GM21423 (cell line): Measurements from ENCODE around the gene SH3BP2.

Experiments used
- ATAC-seq: cut with Tn5 transposase; IDR thresholded peaks from one replicate; pipeline ENCODE4 v1.9.1; 2021; ENCODE audit warnings: mild to moderate bottlenecking, moderate library complexity; ENCODE audit not compliant: unreplicated experiment

SH3BP2 gene

DNA sequence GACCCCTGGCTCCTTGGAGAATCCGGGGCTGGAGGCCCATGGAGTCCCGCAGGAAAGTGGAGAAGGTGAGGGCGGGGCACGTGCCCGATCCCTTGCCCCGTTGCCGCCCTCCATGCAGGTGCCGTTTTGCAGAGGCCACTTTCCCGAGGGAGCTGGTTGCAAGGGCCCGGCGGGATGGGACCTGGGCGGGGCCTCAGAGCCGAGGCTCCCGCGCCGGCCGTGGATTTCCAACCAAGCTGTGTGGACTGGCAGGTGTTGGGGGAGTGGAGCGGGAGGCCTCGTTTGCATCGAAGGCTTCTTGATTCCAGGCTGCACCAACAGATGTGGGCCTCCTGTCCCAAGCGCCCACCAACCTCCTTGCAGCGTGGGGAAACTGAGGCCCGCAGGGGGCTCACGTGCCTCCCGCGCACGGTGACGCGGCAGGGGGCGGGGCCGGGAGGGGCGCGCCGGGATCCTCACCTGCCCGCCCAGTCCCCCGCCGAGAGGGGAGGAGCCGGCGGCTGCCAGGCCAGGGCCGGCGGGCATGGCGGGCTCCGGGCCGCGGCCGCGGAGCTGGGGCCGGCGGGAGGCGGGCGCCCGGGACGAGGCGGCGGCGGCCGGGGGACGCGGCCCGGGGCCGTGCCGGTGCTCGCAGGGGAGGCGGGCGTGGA is 24.9 kb downstream of the SH3BP2 start:
- no peak for ATAC-seq

DNA sequence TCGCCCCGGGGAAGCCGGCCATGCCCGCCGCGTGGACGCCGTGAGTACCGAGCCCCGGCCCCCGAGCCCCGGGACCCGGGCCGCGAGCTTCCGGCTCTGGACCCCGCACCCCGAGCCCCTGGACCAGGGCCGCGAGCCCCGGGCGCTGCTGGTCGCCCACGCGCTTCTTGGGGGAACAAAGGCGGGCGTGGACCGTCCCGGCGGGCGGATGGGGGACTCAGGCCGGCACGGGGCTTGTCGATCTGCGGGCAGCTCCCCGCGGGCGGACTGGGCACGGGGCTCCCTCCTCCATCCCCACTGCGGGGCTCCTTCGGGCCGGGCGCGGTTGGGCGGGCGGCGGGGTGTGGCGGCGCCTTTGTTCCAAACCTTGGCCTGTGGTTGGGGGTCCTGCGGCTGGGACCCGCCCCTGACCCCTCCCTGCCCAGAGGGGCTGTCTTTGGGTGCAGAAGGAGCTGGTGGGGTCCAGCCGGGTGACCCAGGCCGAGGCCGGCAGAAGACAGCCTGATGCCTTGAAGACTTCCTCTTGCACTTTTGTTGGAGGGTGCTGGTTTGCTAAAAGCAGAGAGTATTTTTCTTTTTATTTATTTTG is 25.6 kb downstream of the SH3BP2 start:
- no peak for ATAC-seq

DNA sequence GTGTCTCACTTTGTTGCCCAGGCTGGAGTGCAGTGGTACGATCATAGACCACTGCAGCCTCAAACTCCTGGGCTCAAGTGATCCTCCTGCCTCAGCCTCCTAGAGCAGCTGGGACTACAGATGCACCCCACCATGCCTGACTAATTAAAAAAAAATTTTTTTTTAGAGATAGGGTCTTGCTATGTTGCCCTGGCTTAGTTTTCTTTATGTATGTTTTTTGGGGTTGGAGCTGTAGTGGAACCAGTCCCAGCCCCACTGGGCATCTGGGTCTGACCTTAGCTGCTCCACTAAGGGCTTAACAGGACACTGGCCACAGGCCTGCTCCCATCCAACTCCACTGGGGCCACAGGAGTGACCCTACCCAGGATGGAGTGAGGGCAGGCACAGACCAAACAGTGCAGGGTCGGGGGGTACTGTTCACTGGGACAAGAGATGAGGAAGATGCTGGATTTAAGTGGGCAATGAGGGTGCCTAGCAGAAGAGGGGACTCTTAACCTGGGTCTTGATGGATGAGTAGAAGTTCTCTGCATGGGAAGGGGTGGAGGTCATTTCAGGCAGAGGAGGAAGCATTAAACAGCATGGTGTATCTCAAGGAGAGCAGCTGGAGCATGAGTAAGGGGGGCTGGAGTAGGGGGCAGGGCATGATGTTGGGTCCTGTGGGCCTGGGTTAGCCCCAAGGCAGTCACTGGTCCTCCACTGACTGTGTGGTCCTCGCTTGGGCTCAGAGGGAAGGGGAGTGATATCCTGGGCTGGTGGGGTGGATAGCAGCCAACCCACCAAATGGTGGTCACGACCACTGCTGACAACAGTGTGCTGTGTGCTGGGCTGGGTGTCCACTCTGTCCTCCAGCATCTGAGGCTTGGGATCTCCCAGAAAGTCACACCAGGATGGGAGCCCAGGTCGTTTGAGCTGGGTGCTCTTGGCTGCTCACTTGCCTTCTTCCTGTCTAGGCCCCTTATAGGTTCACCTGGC is 26.6 kb downstream of the SH3BP2 start:
- ATAC-seq: no peak

GRCh38 chr4:2820216-2820982 is 27.5 kb downstream of the SH3BP2 start:
- ATAC-seq: no peak

DNA sequence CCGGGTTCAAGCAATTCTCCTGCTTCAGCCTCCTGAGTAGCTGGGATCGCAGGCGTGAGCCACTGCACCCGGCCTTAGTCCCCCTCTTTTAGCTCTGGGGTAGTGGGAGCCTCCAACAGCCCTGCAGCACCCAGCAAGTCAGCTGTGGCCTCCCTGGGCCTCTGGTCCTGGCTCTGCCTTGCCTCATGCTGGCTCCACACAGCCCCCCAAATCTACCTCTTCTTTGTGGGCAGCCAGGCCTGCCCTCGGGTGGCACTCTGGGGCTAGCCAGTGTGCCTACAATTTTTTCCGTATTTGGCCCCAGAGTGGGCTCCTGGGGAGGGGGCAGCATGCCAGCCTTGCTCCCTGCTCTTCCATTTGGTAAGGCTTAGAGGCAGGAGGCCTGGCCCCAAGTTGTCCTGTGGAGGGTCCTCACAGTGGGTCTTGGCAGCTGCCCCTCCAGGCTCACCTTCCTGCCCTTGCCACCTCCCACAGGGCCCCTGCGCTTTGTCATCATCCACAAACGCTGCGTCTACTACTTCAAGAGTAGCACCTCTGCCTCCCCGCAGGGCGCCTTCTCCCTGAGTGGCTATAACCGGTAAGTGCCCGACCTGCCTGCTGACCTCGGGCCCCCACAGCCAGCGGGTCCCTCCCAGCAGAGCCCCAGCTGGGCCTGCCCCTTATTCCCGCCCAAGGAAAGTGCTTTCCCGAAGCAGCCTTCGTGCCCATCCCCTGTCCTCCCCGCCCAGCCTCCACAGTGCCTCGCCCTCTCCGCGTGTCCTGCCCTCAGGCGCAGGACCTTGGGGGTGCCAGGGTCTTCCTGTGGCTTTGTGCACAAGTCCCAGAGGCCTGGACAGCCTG is 29.8 kb downstream of the SH3BP2 start:
- ATAC-seq: no peak

GRCh38 chr4:2823301-2823670 is 30.4 kb downstream of the SH3BP2 start:
- ATAC-seq: no peak

DNA sequence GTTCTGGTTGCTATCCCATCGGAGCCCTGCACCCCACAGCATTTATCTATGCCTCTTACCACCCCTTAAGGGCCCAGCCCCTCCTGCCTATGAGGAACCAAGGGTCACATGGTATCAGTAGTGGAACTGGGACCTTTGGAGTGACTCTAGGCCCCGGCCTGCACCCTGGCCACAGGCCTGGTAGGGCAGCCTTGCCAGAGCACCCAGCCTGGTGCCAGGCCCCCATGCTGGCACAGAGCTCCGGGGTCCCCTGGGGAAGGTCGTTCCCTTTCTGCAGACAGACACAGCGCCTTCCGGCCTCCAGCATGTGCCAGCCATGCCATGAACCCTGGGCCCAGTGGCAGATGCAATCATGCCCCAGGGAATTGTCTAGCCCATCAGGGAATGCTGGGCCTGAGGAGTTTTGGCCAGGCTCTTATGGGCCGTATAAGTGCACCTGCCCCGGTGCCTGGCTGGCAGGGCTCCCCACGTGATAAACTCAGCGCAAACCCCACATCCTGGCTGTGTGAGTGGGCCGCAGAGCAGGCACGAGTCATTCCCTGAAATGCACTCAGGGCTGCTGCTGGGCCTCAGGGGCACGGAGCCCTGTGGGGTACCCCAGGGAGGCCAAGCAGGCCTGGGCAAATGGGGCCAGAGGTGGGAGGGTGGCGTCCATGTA is 30.9 kb downstream of the SH3BP2 start:
- ATAC-seq: no peak

DNA sequence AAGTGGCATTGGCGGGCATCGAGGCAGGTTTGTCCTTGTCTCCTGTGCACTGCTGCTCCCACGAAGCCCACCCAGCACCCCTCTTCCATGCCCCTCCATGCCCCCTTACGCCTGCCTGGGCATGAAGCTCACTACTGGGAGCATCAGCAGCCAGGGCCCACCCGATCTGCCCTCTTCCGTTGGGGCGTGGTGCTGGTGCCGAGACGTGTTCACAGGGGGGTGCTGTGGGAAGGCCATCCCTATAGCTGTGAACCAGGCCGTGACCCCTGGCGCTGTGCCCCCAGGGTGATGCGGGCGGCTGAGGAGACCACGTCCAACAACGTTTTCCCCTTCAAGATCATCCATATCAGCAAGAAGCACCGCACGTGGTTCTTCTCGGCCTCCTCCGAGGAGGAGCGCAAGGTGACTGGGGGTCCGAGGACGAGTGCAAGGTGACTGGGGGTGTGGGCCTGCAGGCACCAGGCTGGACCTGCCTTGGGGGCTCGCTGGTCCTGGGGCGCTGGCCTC is 31.5 kb downstream of the SH3BP2 start:
- no peak for ATAC-seq

DNA sequence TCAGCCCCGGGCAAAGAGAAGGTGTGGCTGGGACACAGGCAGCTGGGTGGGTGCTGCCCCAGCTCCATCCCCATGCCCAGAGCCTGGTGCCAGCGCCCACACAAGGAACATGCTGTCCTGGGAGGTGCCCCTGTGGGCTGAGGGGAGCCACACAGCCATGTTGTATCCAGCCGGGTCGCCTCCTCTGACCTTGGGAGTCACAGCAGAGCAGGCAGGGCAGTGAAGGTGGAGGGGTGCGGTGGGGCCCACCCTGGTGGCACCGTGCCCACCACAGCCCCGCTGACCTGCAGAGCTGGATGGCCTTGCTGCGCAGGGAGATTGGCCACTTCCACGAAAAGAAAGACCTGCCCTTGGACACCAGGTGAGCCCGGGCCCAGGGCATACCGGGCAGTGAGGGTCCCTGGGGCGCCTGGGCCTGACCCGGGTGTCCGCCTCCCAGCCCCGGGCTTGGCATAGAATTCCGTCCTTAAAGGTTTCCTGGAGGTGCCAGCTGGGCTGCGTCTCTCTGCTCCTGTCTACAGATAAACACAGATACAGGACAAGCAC is 32.0 kb downstream of the SH3BP2 start:
- no peak for ATAC-seq

- ATAC-seq: no peak
These were observed 32.9 kb downstream of the SH3BP2 start for GRCh38 chr4:2825740-2826139.

DNA sequence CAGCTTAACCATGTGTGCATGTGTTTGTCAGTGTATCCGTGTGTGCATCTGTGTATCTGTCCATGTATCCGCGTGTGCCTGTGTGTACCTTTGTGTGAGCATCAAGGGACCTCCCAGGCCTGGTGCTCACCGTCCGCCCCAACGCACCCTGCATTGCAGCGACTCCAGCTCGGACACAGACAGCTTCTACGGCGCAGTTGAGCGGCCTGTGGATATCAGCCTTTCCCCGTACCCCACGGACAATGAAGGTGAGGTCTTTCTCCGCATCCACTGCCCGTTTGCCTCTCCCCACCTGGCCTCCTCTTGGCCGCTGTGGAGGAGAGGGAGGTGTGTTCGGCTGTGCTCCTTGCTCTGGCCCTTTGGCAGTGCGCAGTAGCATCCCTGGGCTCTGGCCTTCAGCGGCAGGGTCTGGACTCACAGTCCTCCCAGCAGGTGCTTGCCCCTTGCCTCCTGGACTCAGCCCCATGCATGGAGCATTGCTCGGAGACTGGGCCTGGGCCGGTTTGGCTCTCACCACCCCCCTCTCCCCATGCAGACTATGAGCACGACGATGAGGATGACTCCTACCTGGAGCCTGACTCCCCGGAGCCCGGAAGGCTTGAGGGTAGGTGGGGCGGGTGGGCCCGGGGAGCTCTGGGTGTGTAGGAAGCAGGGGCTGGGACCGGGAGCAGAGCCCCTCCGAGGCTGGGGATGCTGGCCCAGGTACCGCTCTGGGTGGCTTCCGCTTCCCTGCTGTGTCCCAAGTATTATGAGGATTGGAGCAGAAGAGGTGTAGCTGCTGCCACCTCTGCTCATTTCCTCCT is 34.4 kb downstream of the SH3BP2 start:
- ATAC-seq: no peak

GRCh38 chr4:2827874-2828751 is 35.2 kb downstream of the SH3BP2 start:
- ATAC-seq: no peak

DNA sequence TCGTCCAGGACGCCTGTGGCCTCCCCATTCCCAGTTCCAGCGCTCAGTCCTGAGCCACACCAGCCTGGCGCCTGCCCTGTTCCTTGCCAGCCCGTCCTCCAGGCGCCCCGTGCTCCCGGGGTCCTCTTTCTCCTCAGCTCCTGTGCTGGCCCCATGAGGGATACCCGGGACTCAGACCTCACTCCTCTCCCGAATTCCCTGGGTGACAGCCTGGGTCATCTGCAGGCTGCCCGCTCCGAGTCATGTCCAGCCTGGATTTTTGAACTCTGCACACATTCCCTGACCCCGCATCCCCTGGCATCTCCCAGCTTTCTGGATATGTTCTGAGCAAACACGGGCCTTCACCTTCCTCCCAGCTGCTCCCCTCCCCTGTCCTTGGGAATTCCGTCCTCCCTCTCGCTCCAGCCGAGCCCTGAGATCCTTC is 35.9 kb downstream of the SH3BP2 start:
- ATAC-seq: no peak

DNA sequence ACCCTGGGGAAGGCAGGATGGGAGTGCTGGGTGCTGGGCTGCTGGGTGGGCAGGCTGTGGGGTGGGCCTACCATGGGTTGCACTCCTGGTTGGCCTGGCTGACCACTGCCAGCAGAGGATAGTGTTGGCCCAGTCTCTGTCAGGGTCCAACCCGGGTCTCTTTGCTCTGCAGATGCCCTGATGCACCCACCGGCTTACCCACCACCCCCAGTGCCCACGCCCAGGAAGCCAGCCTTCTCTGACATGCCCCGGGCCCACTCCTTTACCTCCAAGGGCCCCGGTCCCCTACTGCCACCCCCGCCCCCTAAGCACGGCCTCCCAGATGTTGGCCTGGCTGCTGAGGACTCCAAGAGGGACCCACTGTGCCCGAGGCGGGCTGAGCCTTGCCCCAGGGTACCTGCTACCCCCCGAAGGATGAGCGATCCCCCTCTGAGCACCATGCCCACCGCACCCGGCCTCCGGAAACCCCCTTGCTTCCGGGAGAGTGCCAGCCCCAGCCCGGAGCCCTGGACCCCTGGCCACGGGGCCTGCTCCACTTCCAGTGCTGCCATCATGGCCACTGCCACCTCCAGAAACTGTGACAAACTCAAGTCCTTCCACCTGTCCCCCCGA is 36.5 kb downstream of the SH3BP2 start:
- ATAC-seq: no peak

DNA sequence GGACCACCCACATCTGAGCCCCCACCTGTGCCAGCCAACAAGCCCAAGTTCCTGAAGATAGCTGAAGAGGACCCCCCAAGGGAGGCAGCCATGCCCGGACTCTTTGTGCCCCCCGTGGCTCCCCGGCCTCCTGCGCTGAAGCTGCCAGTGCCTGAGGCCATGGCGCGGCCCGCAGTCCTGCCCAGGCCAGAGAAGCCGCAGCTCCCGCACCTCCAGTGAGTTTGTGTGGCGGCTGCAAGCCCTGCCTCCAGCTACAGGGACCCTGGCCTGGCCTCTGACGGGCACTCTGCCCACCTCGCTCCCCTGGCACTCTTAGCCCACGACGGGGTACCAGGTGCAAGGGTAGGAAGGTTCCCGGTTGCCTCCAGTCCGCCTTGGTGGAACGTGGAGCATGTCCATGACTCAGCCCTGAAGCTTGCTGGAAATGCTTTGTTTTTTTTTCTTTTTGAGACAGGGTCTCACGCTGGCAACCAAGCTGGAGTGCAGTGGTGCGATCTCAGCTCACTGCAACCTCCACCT is 37.1 kb downstream of the SH3BP2 start:
- no peak for ATAC-seq
